IPS-NIHi11 (cell line): Measurements from ENCODE around the gene ZNF326.
"Not testable (repeated sequence)": the region's sequence is repeated elsewhere in the genome, so short reads cannot be mapped to it uniquely, and the experiment has no call there.

Experiments used
- DNase-seq: peaks from one replicate; pipeline ENCODE4 v3.0.0; 2012; ENCODE audit warnings: mixed read lengths, low spot score

Gene ZNF326

DNA sequence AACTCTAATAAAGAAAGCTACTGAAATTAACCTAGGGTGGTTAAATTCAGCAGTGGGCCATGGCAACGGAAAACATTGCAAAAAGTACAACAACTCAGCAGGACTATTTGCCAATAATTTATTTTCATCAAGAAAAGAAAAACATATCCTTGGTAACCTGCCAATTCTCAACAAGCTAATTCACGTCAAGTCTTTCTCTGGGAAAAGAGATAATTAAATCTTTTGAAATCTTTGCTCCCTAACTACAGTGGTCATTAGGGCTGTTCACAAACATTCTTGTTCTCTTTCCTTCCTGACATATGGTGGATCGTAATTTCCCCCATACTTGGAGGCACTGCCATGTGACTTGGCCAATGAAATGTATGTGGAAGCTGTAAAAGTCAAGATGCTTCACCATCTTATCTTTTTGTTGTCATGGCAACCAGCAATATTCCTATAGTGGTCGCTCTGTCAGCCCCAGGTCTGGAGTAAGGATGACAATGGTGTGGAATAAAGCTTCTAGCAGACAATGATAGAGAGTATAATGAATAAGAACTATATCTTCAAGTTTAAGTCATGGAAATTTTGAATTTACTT lies 29.6 kb upstream of the ZNF326 start:
- no peak for DNase-seq

- no peak for DNase-seq
Measured at GRCh38 chr1:89966656-89967055, 28.3 kb upstream of the ZNF326 start.

DNA sequence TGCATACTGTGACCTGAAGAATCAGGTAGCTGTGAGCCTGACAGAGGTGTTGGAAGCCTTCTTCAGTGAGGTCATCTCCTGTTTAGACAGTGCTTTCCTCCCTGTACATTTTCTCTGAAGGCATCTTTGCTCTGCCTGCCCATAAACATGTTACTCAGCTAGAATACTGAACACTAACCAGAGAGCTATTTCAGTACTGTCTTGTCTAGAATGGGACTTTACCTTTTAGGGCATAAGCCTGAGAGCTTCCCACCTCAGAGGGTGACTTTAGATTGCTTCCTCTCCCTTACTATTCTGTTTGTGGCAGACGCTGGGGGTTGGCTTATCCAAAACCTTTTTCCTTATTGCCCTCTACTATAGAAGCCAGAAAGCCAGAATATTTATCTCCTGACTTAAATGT lies 23.3 kb upstream of the ZNF326 start:
- no peak for DNase-seq

GRCh38 chr1:89972024-89972423 lies 22.9 kb upstream of the ZNF326 start:
- DNase-seq, result no peak

DNA sequence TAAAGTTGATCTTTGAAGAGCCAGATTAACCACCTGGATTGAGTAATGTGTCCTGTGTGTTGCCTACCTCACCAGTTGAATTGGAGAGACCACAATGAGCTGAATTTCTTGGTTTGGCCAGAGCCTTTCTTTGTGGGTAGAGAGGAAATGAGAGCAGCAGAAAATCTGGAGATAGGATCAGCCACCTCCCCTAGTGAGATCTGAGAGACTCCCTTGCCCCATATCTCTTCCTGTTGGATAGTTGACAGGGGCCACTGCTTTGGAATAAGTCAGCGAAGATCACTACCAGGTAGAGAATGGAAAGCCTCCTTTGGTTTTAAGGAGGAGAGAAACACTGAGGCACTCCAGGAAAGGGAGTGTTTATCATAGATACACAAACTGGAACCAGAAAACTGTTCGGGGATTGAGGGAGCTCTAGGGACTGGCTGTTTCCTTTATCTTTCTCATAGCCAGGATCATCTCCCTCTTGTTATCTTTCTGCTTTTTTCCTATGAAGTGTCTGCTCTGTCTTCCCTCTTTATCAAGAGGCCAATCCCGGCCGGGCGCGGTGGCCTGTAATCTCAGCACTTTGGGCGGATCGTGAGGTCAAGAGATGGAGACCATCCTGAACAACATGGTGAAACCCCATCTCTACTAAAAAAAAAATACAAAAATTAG lies 21.3 kb upstream of the ZNF326 start:
- no peak for DNase-seq

GRCh38 chr1:89974256-89974655 lies 20.7 kb upstream of the ZNF326 start:
- DNase-seq, result no peak

DNA sequence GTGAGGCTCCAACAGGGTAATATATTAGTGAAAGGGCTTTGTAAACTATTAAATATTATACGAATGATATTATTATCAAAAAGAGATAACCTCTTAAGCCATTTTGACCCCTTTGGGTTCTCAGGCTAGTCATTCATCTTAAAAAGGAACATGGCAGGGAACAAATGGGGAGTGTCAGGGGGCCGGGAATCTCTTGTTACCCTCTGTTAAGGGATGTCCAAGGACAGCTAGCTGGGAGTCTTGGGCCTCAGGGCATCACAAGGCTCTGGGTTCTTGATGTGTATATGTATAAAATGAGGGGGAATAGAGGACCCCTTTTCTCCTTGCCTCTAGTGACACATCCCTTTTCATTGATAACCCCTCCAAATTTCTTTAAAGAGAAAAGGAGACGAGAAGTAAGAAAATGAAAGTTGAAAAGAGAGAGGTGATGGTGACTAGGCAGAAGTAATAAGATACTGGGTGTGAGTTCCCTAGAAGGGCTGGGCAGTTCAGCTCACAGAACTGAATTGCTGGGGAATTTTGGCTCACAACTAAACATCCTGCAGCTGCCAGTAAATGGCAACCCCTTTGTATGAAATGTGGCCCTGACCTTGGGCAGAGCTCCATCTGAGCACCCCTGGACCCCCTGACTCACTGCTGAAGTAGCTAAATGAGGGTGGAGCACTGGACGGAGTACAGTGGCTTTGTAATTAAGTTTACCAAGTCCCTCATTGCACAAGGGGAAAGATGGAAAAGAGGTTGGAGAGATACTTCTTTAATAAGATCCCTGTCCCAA lies 20.0 kb upstream of the ZNF326 start:
- DNase-seq, result no peak

DNA sequence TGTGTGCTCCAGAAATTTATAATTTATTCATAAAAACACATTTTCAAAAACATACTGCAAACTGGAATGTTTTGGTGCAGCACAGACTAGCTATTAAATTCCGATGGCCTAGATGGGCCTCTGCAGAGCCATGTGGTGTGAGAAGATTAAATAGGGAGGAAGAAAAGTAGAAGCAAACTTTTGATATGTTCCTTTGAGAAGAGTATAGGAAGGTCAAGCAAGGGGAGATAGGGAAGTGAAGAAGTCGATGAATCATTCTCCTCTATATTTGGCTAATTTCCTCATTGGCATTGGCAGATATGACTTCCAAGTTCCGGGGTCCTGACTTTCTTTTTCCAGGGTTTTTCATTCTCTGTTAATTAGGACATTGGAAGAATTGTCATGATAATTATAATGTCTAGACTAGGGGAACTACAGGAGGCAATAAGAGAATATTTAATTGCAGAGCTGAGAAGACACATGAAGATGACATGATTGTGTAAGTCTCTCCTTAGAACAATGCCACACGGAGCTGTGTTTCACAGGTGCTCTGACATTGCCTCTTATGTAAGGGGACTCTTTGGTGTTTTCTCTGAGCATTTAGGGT lies 19.3 kb upstream of the ZNF326 start:
- DNase-seq, result no peak

DNA sequence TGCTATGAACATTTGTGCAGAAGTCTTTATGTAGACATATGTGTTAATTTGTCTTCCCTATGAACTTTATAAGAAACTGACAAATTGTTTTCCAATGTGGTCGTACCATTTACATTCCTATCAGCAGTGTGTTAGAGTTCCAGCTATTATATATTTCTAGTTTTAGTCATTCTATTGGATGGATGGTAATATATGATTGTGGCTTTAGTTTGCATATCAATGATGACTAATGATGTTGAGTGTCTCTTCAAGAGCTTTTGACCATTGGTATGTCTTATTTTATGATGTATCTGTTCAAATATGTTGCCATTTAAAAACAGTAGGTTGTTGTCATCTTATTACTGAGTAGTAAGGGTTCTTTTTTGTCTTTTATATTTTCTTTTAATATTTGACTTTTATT lies 16.2 kb upstream of the ZNF326 start:
- no peak for DNase-seq

DNA sequence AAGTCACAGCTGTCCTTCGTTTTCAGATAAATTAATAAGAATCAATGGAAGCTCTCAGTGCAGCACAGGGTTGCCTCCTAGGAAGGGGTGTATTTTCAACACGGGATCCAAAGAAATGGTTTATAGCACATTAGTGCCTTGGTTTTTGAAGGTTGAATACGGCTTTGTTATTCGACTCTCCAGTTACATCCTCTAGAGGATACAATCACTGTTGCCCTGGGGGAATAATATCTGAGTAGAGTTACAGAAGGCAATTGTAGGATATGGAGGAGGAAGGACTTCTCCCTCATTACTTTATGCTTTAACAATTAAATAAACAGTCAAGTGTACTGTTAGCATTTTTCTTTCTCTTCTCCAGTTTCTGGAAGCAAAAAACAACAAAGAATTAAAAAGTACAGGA lies 14.3 kb upstream of the ZNF326 start:
- no peak for DNase-seq

GRCh38 chr1:89982846-89983245 lies 12.1 kb upstream of the ZNF326 start:
- DNase-seq, result not testable (repeated sequence)

DNA sequence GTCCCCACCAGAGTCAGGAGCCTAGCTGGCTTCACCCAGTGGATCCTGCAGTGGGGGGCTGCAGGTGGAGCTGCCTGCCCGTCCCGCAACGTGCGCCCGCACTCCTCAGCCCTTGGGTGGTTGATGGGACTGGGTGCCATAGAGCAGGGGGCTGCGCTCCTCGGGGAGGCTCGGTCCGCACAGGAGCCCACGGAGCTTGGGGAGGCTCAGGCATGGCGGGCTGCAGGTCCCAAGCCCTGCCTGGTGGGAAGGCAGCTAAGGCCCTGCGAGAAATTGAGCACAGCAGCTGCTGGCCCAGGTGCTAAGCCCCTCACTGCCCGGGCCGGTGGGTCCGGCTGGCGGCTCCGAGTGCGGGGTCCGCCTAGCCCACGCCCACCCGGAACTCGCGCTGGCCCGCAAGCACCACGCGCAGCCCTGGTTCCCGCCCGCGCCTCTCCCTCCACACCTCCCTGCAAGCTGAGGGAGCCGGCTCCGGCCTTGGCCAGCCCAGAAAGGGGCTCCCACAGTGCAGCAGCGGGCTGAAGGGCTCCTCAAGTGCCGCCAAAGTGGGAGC lies 10.3 kb upstream of the ZNF326 start:
- DNase-seq, result not testable (repeated sequence)

GRCh38 chr1:89986020-89986419 lies 8.9 kb upstream of the ZNF326 start:
- DNase-seq, result no peak

- peak; percentile 58 for DNase-seq
Measured at GRCh38 chr1:89987159-89987819, 7.6 kb upstream of the ZNF326 start.

GRCh38 chr1:89989099-89989498 lies 5.8 kb upstream of the ZNF326 start:
- no peak for DNase-seq

- peak; percentile 28 for DNase-seq
Measured at GRCh38 chr1:89989799-89990198, 5.1 kb upstream of the ZNF326 start.

GRCh38 chr1:89990976-89991831 lies 3.7 kb upstream of the ZNF326 start:
- no peak for DNase-seq

GRCh38 chr1:89993541-89993940 lies 1.4 kb upstream of the ZNF326 start:
- DNase-seq, result no peak

- DNase-seq, result no peak
Measured at GRCh38 chr1:89994231-89994804, 592 bp upstream of the ZNF326 start.

DNA sequence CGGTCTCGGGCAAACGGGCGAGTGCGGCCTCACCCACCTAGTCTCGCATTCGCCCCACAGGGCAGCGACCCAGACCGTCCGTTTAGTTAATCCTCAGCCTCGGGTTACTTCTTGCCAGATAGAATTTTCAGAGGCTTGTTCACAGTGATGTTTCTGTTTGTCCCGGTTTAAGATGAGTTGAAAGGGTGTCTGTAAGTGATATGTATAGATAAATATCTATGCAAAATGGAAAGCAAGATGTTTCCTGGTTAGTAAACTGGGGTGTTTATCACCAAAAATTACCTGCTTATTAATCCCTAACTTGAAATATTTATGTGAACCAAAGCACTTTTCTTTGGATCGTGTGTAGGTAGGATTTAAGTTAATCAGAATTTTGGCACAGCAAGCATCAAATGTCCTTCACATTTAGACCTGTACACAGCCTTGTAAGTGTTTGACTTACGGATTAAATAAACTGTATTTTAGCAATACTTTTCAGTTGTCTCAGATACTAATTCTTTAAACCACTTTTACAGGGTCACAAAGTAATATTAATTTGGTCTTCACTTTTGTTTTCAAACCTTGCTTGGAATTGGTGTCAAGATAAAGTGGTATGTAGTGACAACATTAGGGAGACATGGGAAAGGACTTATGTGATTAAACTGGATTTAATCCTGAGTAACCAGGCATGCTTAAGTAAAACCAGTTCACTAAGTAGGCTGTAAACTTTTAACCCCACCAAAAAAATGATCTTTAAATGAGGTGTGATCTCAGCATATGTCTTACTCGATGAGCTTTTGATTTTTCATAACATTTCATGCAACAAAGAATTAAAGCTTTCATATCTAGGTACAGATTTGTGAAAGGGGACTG lies 914 bp downstream of the ZNF326 start:
- DNase-seq, result no peak
